GM12865 (cell line): Measurements from ENCODE around the gene CNN3.

Experiments
- DNase-seq: peaks from one replicate; pipeline ENCODE4 v3.0.0; 2010; ENCODE audit warnings: low read depth
- H3K4me3 ChIP-seq: 2 replicates; pipeline ENCODE4 v1.5.1; 2011; ENCODE audit warnings: mild to moderate bottlenecking, low read depth, low read length, control low read depth
- CTCF ChIP-seq: IDR thresholded peaks from 2 replicates; pipeline ENCODE4 v1.5.1; 2011; ENCODE audit warnings: low read length, control low read depth, low read depth, inconsistent platforms; ENCODE audit not compliant: insufficient read depth; ENCODE audit errors: missing control alignments

CNN3 gene

GRCh38 chr1:94909486-94909885 is 17.4 kb downstream of the CNN3 start:
- TF ChIP-seq CTCF = no peak
- no peak for DNase-seq
- H3K4me3 ChIP-seq = no peak overlapping the region

GRCh38 chr1:94908965-94909364 is 17.9 kb downstream of the CNN3 start:
- DNase-seq = no peak
- H3K4me3 ChIP-seq = no peak overlapping the region
- no peak for TF ChIP-seq CTCF

DNA sequence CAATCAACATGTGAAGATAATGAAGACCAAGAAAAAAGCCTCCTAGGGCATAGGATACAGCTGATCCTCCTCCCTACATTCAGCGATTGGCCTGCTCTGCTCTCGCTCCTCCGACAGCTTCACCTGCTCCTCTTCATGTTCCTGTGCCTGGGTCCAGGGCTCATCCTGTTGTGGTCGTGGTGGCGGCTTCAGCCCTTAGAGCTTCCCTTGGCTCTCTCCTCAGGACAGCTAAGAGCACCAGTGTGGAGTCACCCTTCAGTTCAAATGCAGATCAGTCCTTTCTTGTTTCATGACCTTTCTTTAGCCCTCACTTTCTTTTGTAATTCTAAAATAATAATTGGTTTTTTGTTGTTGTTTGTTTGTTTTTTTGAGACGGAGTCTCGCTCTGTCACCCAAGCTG is 18.7 kb downstream of the CNN3 start:
- no peak overlapping the region for H3K4me3 ChIP-seq
- TF ChIP-seq CTCF = no peak
- DNase-seq = no peak

GRCh38 chr1:94907136-94907535 is 19.8 kb downstream of the CNN3 start:
- no peak for DNase-seq
- H3K4me3 ChIP-seq = no peak overlapping the region
- no peak for TF ChIP-seq CTCF

DNA sequence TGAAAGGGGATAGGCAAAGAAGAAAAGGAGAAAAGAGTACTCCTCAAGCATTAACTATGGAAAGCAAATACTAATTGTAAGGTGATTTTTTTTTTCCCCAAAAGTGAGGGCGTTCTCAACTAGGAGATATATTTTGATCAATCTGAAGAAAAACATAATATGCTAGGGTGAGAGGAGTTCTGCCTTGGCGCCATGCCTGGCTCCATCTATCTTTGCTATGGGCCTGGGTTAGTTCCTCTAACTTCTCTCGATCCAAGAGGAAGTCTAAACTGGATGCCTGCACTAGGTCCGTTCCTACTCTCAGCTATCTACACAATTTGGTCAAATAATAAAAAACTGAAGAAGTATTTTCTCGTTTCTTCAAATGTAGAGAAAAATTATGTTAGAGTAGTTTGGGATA is 20.5 kb downstream of the CNN3 start:
- no peak overlapping the region for H3K4me3 ChIP-seq
- TF ChIP-seq CTCF = no peak
- no peak for DNase-seq

DNA sequence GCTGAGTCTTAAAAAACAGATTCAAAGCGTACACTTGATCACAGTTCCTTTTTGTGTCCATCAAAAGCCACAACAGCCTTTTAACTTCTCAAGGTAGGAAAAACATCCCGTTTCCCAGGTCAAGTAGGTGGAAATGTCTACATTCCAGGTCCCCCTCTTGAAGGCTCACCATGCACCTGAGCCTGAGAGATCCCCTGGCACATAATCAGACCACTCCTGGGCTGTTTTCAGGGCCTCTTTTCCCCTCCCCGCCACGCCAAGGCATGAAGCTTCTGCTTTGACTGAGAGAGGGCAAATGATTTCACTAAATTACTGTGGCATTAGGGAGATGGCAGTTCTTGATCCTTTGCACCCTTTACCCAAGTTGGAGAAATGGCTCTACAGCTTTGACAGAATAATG is 21.7 kb downstream of the CNN3 start:
- no peak for TF ChIP-seq CTCF
- no peak for DNase-seq
- no peak overlapping the region for H3K4me3 ChIP-seq

- H3K4me3 ChIP-seq = no peak overlapping the region
- no peak for DNase-seq
- no peak for TF ChIP-seq CTCF
Measured at GRCh38 chr1:94903280-94904009, 23.5 kb downstream of the CNN3 start.
